Neural progenitor cell (in vitro differentiated cells): ENCODE data around the gene LGMN. TPM values are rescaled to one million over a fixed set of nuclear protein-coding genes. Genes with fewer than 3 reads are reported as not detected.

Experiments used
- DNase-seq: peaks from one replicate; pipeline ENCODE4 v3.0.0-alpha.2; 2016; ENCODE audit warnings: low spot score
- H2AFZ ChIP-seq: fragments of 200-600 bp; sonication (generic); replicated peaks from 2 replicates; pipeline ENCODE4 v1.6.1; 2016; ENCODE audit warnings: antibody characterized with exemption
- H3F3A ChIP-seq: fragments of 200-600 bp; sonication (generic); 2 replicates; pipeline ENCODE4 v1.6.1; 2016; ENCODE audit warnings: antibody characterized with exemption, low read depth
- H3K27ac ChIP-seq: fragments of 200-600 bp; sonication (generic); 2 replicates; pipeline ENCODE4 v1.5.1; 2016; ENCODE audit warnings: mild to moderate bottlenecking
- H3K27me3 ChIP-seq: fragments of 200-600 bp; sonication (generic); 2 replicates; pipeline ENCODE4 v1.6.1; 2016; ENCODE audit warnings: mild to moderate bottlenecking, moderate library complexity
- H3K36me3 ChIP-seq: fragments of 200-600 bp; sonication (generic); 2 replicates; pipeline ENCODE4 v1.5.1; 2016
- H3K4me1 ChIP-seq: fragments of 200-600 bp; sonication (generic); 2 replicates; pipeline ENCODE4 v1.6.1; 2016; ENCODE audit warnings: mixed run types
- H3K4me2 ChIP-seq: fragments of 200-600 bp; sonication (generic); 2 replicates; pipeline ENCODE4 v1.6.1; 2016
- H3K4me3 ChIP-seq: fragments of 200-600 bp; sonication (generic); 2 replicates; pipeline ENCODE4 v1.5.1; 2016
- H3K79me2 ChIP-seq: fragments of 200-600 bp; sonication (generic); 2 replicates; pipeline ENCODE4 v1.6.1; 2016; ENCODE audit warnings: low read depth
- H3K9ac ChIP-seq: fragments of 200-600 bp; sonication (generic); 2 replicates; pipeline ENCODE4 v1.6.1; 2016
- H3K9me3 ChIP-seq: fragments of 200-600 bp; sonication (generic); 2 replicates; pipeline ENCODE4 v1.5.1; 2016; ENCODE audit warnings: low read depth
- H4K20me1 ChIP-seq: fragments of 200-600 bp; sonication (generic); 2 replicates; pipeline ENCODE4 v1.6.1; 2016; ENCODE audit warnings: low read depth
- H3K27ac Mint-ChIP-seq: 3 replicates; pipeline ENCODE4 v1.8.0; 2021; ENCODE audit warnings: mixed read lengths
- H3K27me3 Mint-ChIP-seq: 2 replicates; pipeline ENCODE4 v1.8.0; 2022; ENCODE audit warnings: low read depth, mild to moderate bottlenecking, inconsistent platforms, moderate library complexity, mixed read lengths; ENCODE audit not compliant: insufficient read depth
- H3K36me3 Mint-ChIP-seq: 3 replicates; pipeline ENCODE4 v1.8.0; 2021; ENCODE audit warnings: mixed read lengths
- H3K4me1 Mint-ChIP-seq: 3 replicates; pipeline ENCODE4 v1.8.0; 2021; ENCODE audit warnings: mixed read lengths
- H3K4me3 Mint-ChIP-seq: 3 replicates; pipeline ENCODE4 v1.8.0; 2021; ENCODE audit warnings: mild to moderate bottlenecking, moderate library complexity, mixed read lengths
- H3K9me3 Mint-ChIP-seq: 3 replicates; pipeline ENCODE4 v1.8.0; 2020; ENCODE audit warnings: mixed read lengths
- EZH2 ChIP-seq: fragments of 200-600 bp; sonication (generic); IDR thresholded peaks from 2 replicates; pipeline ENCODE4 v1.6.1; 2017; ENCODE audit warnings: antibody characterized with exemption, mild to moderate bottlenecking, moderate library complexity
- EZH2phosphoT487 ChIP-seq: fragments of 200-600 bp; sonication (generic); IDR thresholded peaks from 2 replicates; pipeline ENCODE4 v1.6.1; 2017; ENCODE audit warnings: antibody characterized with exemption
- total RNA-seq: library from RNA; depleted of rRNA; stranded (reverse); fragments of >200 nt; gene quantifications from 2 replicates; pipeline ENCODE4 v1.2.3, GENCODE V29; 2015; ENCODE audit warnings: low replicate concordance
- TF ChIP-seq, protein P1 (sequence below): fragments of 200-600 bp; sonication (generic); IDR thresholded peaks from 2 replicates; pipeline ENCODE4 v1.5.1; 2017; ENCODE audit warnings: antibody characterized with exemption, mild to moderate bottlenecking

Gene LGMN
- total RNA-seq: 71.8 and 87.0 TPM in 2 replicates

DNA sequence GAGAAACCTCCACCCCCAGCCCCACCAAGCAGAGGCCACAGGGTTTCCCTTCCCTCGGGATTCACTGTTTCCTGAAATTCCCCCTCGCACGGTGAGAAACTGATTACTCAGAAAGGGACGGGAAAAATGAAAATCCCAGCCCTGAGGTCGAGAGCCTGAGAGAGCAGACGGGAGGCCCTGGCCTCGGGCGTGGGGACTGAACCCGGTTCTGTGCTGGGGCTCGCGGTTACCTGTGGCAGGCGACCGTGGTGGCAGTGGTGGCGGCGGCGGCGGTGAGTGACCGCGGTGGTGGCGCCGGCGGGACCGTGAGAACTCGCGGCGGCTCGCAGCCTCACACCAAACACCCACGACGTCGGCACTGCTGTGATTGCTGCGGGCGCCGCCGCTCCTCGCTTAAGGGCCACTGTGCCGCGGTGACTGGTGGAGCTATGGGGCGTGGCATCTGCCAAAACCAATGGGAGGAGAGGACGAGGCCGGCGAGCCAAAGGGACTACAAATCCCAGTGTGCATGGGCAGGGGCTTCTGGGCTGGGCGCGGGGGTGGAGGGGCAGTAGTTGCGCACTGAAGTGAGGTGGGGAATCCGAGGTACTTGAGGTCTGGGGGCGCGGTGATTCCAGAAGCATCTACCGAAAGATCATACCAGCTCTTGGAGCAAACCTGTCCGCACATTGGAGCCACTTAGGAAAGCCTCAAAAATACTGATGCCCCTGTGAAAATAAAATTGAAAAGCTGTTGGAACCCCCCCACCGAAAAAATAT lies at the start of gene LGMN:
Gene LGMN (minus strand): TSS at position 369 of the 758 bp plus-strand sequence. CDS start 15,841 bp downstream, outside the sequence.
- TF ChIP-seq EZH2 (no peak), EZH2phosphoT487 (no peak)
- TF ChIP-seq, protein P1, sequence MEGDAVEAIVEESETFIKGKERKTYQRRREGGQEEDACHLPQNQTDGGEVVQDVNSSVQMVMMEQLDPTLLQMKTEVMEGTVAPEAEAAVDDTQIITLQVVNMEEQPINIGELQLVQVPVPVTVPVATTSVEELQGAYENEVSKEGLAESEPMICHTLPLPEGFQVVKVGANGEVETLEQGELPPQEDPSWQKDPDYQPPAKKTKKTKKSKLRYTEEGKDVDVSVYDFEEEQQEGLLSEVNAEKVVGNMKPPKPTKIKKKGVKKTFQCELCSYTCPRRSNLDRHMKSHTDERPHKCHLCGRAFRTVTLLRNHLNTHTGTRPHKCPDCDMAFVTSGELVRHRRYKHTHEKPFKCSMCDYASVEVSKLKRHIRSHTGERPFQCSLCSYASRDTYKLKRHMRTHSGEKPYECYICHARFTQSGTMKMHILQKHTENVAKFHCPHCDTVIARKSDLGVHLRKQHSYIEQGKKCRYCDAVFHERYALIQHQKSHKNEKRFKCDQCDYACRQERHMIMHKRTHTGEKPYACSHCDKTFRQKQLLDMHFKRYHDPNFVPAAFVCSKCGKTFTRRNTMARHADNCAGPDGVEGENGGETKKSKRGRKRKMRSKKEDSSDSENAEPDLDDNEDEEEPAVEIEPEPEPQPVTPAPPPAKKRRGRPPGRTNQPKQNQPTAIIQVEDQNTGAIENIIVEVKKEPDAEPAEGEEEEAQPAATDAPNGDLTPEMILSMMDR: no peak
- Histone ChIP-seq H3K4me1 (peaks cover 9% of the 10 kb centered on the region), H2AFZ (peak within 1 kb of the TSS; percentile 75), H4K20me1 (no peaks in the 10 kb centered on the region), H3K4me2 (peak within 1 kb of the TSS; percentile 79), H3K27ac (no peak within 1 kb of the TSS), H3K36me3 (no peaks in the 10 kb centered on the region), H3K4me3 (peak within 1 kb of the TSS; percentile 63), H3K9me3 (no peaks in the 10 kb centered on the region), H3F3A (no peaks in the 10 kb centered on the region), H3K27me3 (no peaks in the 10 kb centered on the region), H3K79me2 (peaks cover 47% of the 10 kb centered on the region), H3K9ac (peak within 1 kb of the TSS; percentile 30)
- DNase-seq: peak; percentile 97
- Mint-ChIP-seq H3K27ac (peak within 1 kb of the TSS; percentile 60), H3K4me1 (peaks cover 29% of the 10 kb centered on the region), H3K9me3 (peaks cover 2% of the 10 kb centered on the region), H3K36me3 (peaks cover 15% of the 10 kb centered on the region), H3K27me3 (peaks cover 13% of the 10 kb centered on the region), H3K4me3 (peak within 1 kb of the TSS; percentile 94)

DNA sequence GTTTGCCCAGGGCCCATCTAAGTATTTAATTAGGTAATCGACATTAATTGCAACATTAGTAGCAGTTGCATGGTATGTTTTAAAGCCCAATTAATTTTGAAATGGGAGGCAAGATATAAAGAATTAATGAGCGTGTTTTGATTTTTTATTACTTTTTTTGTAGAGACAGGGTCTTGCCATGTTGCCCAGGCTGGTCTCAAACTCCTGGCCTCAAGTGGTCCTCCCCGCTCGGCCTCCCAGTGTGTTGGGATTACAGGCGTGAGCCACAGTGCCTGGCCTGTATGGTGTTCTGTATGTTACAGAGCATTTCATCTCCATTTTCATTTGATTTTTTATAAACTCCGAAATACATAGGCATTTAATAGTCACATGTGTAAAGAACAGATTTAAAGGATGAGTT lies 46.5 kb upstream of the LGMN start:
- Mint-ChIP-seq H3K36me3 (peaks cover 9% of the 10 kb centered on the region), H3K4me1 (peaks cover 27% of the 10 kb centered on the region), H3K27me3 (peaks cover 2% of the 10 kb centered on the region), H3K27ac (peak overlapping the region; percentile 86), H3K4me3 (peak overlapping the region; percentile 99), H3K9me3 (peaks cover 6% of the 10 kb centered on the region)
- peaks cover 5% of the 10 kb centered on the region for H3F3A ChIP-seq
- H3K36me3 ChIP-seq: no peaks in the 10 kb centered on the region
- no peak overlapping the region for H2AFZ ChIP-seq
- H3K27ac ChIP-seq: no peak overlapping the region
- H4K20me1 ChIP-seq: no peaks in the 10 kb centered on the region
- peaks cover 6% of the 10 kb centered on the region for H3K4me1 ChIP-seq
- peak overlapping the region; percentile 91 for H3K4me3 ChIP-seq
- H3K27me3 ChIP-seq: no peaks in the 10 kb centered on the region
- H3K9ac ChIP-seq: peak overlapping the region; percentile 95
- H3K79me2 ChIP-seq: peaks cover 28% of the 10 kb centered on the region
- peak overlapping the region; percentile 94 for H3K4me2 ChIP-seq
- no peak for DNase-seq
- TF ChIP-seq EZH2 (no peak), EZH2phosphoT487 (no peak)
- TF ChIP-seq, protein P1: no peak
- no peaks in the 10 kb centered on the region for H3K9me3 ChIP-seq

DNA sequence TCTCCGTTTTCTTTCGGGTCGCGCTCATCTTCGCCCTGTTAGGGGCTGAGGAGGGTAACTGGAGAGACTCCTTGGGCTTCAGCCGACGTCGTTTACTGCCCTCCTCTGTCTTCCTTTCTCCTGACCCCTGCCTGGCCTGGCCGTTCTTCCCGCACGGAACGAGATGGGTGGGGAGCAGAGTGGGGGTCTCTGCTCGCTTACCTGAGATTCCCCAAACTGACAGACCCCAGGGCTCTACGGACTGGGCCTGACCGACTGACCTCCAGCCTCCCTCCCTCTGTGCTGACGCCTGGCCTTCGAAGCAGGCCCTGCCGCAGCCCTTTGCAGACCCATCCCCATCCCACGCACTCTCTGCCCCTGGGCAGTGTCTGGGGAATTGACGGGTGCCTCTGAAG lies 46.1 kb upstream of the LGMN start:
- peak overlapping the region; percentile 90 for H2AFZ ChIP-seq

More for the DNA sequence above, 46.1 kb upstream of the LGMN start:
- no peaks in the 10 kb centered on the region for H3K27me3 ChIP-seq
- H3K36me3 Mint-ChIP-seq: peaks cover 5% of the 10 kb centered on the region
- H3K79me2 ChIP-seq: peaks cover 24% of the 10 kb centered on the region
- no peaks in the 10 kb centered on the region for H3K36me3 ChIP-seq
- peaks cover 6% of the 10 kb centered on the region for H3K4me1 ChIP-seq
- peak overlapping the region; percentile 86 for H3K27ac Mint-ChIP-seq
- H3K9ac ChIP-seq: peak overlapping the region; percentile 95
- H3F3A ChIP-seq: peaks cover 5% of the 10 kb centered on the region
- peaks cover 27% of the 10 kb centered on the region for H3K4me1 Mint-ChIP-seq
- peak overlapping the region; percentile 91 for H3K4me3 ChIP-seq
- peak overlapping the region; percentile 99 for H3K4me3 Mint-ChIP-seq
- no peaks in the 10 kb centered on the region for H4K20me1 ChIP-seq
- H3K27ac ChIP-seq: peak overlapping the region; percentile 76
- TF ChIP-seq EZH2 (no peak), EZH2phosphoT487 (no peak)
- TF ChIP-seq, protein P1: no peak
- DNase-seq: peak; percentile 42
- H3K9me3 Mint-ChIP-seq: peaks cover 10% of the 10 kb centered on the region
- peak overlapping the region; percentile 94 for H3K4me2 ChIP-seq
- H3K9me3 ChIP-seq: no peaks in the 10 kb centered on the region
- peaks cover 2% of the 10 kb centered on the region for H3K27me3 Mint-ChIP-seq
